GM23338 (cell line): ENCODE results near the gene FBXW2. TPM values are rescaled to one million over a fixed set of nuclear protein-coding genes. Genes with fewer than 3 reads are reported as not detected.

Experiments used
- ATAC-seq: fragments of 200-7000 bp; cut with Tn5 transposase; 3 replicates; pipeline ENCODE4 v1.9.1; 2020
- DNase-seq: peaks from one replicate; pipeline ENCODE4 v3.0.0-alpha.2; 2015; ENCODE audit warnings: low spot score
- H2AFZ ChIP-seq: fragments of 200-600 bp; sonication (generic); 2 replicates; pipeline ENCODE4 v1.8.0; 2016; ENCODE audit warnings: antibody characterized with exemption, mild to moderate bottlenecking, moderate library complexity
- H3F3A ChIP-seq: fragments of 200-600 bp; sonication (generic); replicated peaks from 2 replicates; pipeline ENCODE4 v1.8.0; 2017; ENCODE audit warnings: antibody characterized with exemption, mixed run types, low read depth
- H3K27ac ChIP-seq: fragments of 200-600 bp; sonication (generic); 2 replicates; pipeline ENCODE4 v1.6.1; 2016; ENCODE audit warnings: low read depth
- H3K27me3 ChIP-seq: fragments of 200-600 bp; sonication (generic); 2 replicates; pipeline ENCODE4 v1.8.0; 2016; ENCODE audit warnings: mild to moderate bottlenecking, mixed run types, moderate library complexity; ENCODE audit not compliant: insufficient read depth
- H3K36me3 ChIP-seq: fragments of 200-600 bp; sonication (generic); 2 replicates; pipeline ENCODE4 v1.8.0; 2016; ENCODE audit warnings: mild to moderate bottlenecking; ENCODE audit not compliant: insufficient read depth
- H3K4me1 ChIP-seq: fragments of 200-600 bp; sonication (generic); 2 replicates; pipeline ENCODE4 v1.8.0; 2016; ENCODE audit warnings: mild to moderate bottlenecking, moderate library complexity; ENCODE audit not compliant: insufficient read depth
- H3K4me2 ChIP-seq: fragments of 200-600 bp; sonication (generic); 2 replicates; pipeline ENCODE4 v1.7.1; 2017; ENCODE audit warnings: mixed run types
- H3K4me3 ChIP-seq: fragments of 200-600 bp; sonication (generic); 2 replicates; pipeline ENCODE4 v1.6.1; 2016; ENCODE audit warnings: mixed run types
- H3K79me2 ChIP-seq: fragments of 200-600 bp; sonication (generic); replicated peaks from 2 replicates; pipeline ENCODE4 v1.8.0; 2017; ENCODE audit warnings: mild to moderate bottlenecking; ENCODE audit not compliant: insufficient read depth
- H3K9me2 ChIP-seq: fragments of 200-600 bp; sonication (generic); 2 replicates; pipeline ENCODE4 v1.8.0; 2017; ENCODE audit not compliant: insufficient read depth
- H4K20me1 ChIP-seq: fragments of 200-600 bp; sonication (generic); replicated peaks from 2 replicates; pipeline ENCODE4 v1.8.0; 2017; ENCODE audit warnings: mild to moderate bottlenecking; ENCODE audit not compliant: insufficient read depth
- H3K27ac Mint-ChIP-seq: 2 replicates; pipeline ENCODE4 v1.8.0; 2020; ENCODE audit warnings: inconsistent platforms, mild to moderate bottlenecking, moderate library complexity, mixed read lengths
- H3K27me3 Mint-ChIP-seq: 3 replicates; pipeline ENCODE4 v1.8.0; 2022; ENCODE audit warnings: low read depth, mild to moderate bottlenecking, moderate library complexity, mixed read lengths, inconsistent platforms; ENCODE audit not compliant: insufficient read depth, poor library complexity
- H3K36me3 Mint-ChIP-seq: 3 replicates; pipeline ENCODE4 v1.8.0; 2021; ENCODE audit warnings: low read depth, mild to moderate bottlenecking, inconsistent platforms, moderate library complexity, mixed read lengths
- H3K4me1 Mint-ChIP-seq: 3 replicates; pipeline ENCODE4 v1.8.0; 2020; ENCODE audit warnings: mild to moderate bottlenecking, inconsistent platforms, mixed read lengths
- H3K4me3 Mint-ChIP-seq: 3 replicates; pipeline ENCODE4 v1.8.0; 2021; ENCODE audit warnings: moderate library complexity, mild to moderate bottlenecking, inconsistent platforms, mixed read lengths
- H3K9me3 Mint-ChIP-seq: 3 replicates; pipeline ENCODE4 v1.8.0; 2020; ENCODE audit warnings: moderate library complexity, mild to moderate bottlenecking, inconsistent platforms, mixed read lengths
- CREB1 ChIP-seq: fragments of 250-450 bp; sonication (Bioruptor Pico); IDR thresholded peaks from 2 replicates; pipeline ENCODE4 v1.5.0; 2020; ENCODE audit warnings: low read depth, mild to moderate bottlenecking, moderate library complexity
- CTCF ChIP-seq, 2 experiments: fragments of 200-600 bp in 1 of 2; sonication (generic) in 1 of 2; conservative IDR thresholded peaks; 2 replicates each; pipeline versions ENCODE4 v1.5.1 to v1.6.1; 2016 to 2017; ENCODE audit warnings: antibody characterized with exemption in 2 of 2, low read depth in 2 of 2, mild to moderate bottlenecking in 2 of 2, moderate library complexity in 1 of 2
- ETS1 ChIP-seq: IDR thresholded peaks from 2 replicates; pipeline ENCODE4 v1.6.1; 2016; ENCODE audit warnings: antibody characterized with exemption
- EZH2 ChIP-seq: fragments of 200-600 bp; sonication (generic); IDR thresholded peaks from one replicate; pipeline ENCODE4 v1.8.0; 2017; ENCODE audit warnings: antibody characterized with exemption, mild to moderate bottlenecking, low read depth; ENCODE audit not compliant: unreplicated experiment
- JUNB ChIP-seq: IDR thresholded peaks from one replicate; pipeline ENCODE4 v1.6.1; 2016; ENCODE audit warnings: antibody characterized with exemption; ENCODE audit not compliant: unreplicated experiment
- ZNF114 ChIP-seq: fragments of 250-450 bp; sonication (Bioruptor Pico); IDR thresholded peaks from 2 replicates; pipeline ENCODE4 v1.5.0; 2020; ENCODE audit warnings: mild to moderate bottlenecking, moderate library complexity
- ZNF331 ChIP-seq: fragments of 250-450 bp; sonication (Bioruptor Pico); IDR thresholded peaks from 2 replicates; pipeline ENCODE4 v1.5.0; 2020; ENCODE audit warnings: low read depth, mild to moderate bottlenecking, moderate library complexity
- ZNF462 ChIP-seq: fragments of 250-450 bp; sonication (Bioruptor Pico); IDR thresholded peaks from 2 replicates; pipeline ENCODE4 v1.5.0; 2020; ENCODE audit warnings: mild to moderate bottlenecking, moderate library complexity
- polyA plus RNA-seq: library from polyadenylated mRNA; unstranded; fragments of >200 nt; fragmentation: Nextera tagmentation; extraction: Ambion mirVana; gene quantifications from 2 replicates; pipeline ENCODE4 v1.2.1, GENCODE V29; 2016
- total RNA-seq: library from RNA; depleted of rRNA; stranded (reverse); fragments of >200 nt; shearing (Covaris generic); gene quantifications from 2 replicates; pipeline ENCODE4 v1.2.3, GENCODE V29; 2014

The FBXW2 gene
- total and polyA plus RNA-seq, 2 experiments from 2014 or later = 10.0 to 55.2 TPM

GRCh38 chr9:120787933-120788332 is 5.3 kb downstream of the FBXW2 start (continued):
- no peak for TF ChIP-seq ZNF462 (CRISPR knock-in tag)
- TF ChIP-seq CREB1 (CRISPR knock-in tag) = no peak
- TF ChIP-seq EZH2 = no peak
- TF ChIP-seq JUNB = no peak
- no peak for TF ChIP-seq ZNF331

GRCh38 chr9:120783602-120784047 is 9.6 kb downstream of the FBXW2 start:
- TF ChIP-seq ZNF114 (CRISPR knock-in tag) (no peak), CTCF (conservative IDR thresholded peaks at IDR 0.05; ENCODE audit: low read depth in 2 of 2) (no peak), ETS1 (no peak), CREB1 (CRISPR knock-in tag) (no peak)
- Mint-ChIP-seq H3K36me3 (peaks cover 39% of the 10 kb centered on the region), H3K4me1 (no peaks in the 10 kb centered on the region), H3K27ac (no peak overlapping the region), H3K9me3 (no peaks in the 10 kb centered on the region), H3K27me3 (no peaks in the 10 kb centered on the region), H3K4me3 (no peak overlapping the region)
- Histone ChIP-seq H3K4me3 (no peak overlapping the region), H2AFZ (no peak overlapping the region), H3F3A (no peaks in the 10 kb centered on the region; the same call in 1 of the 2 replicates), H4K20me1 (peaks cover 26% of the 10 kb centered on the region), H3K36me3 (peaks cover 14% of the 10 kb centered on the region; the same call in 1 of the 2 replicates), H3K4me2 (no peak overlapping the region), H3K4me1 (no peaks in the 10 kb centered on the region), H3K27ac (no peak overlapping the region), H3K9me2 (no peaks in the 10 kb centered on the region), H3K27me3 (no peaks in the 10 kb centered on the region), H3K79me2 (peaks cover 96% of the 10 kb centered on the region)
- ATAC-seq = no peak
- DNase-seq = no peak
